Measurements from ENCODE around the gene PGGT1B. TPM values are rescaled to one million over a fixed set of nuclear protein-coding genes. Genes with fewer than 3 reads are reported as not detected.

The PGGT1B gene
- polyA plus RNA-seq, 1 donor from 2014 or later: 6.6 TPM

DNA sequence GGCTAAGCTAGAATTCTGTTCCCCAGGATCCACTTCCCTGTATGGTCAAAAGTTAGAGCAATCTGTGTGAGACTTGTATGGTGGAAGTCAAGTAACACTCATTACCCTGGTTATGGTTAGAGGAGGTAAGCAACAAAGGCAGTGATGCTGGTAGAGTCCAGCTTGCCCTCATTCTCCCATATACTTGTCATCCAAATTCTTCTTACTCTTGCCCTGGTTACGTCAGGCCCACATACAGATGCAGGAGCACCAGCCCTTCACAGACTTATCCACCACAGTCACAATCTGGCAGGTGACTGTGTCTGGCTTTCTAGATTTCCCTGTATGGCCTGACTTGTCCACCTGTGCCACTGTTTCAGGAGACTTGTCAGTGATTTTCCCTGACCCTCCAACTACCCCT lies 35.4 kb downstream of the PGGT1B start:
- Histone ChIP-seq H3K79me2 (replicated peaks; ENCODE audit: insufficient read depth, low read length) (no peaks in the 10 kb centered on the region), H4K20me1 (ENCODE audit: insufficient read depth) (no peaks in the 10 kb centered on the region), H3K4me3 (ENCODE audit: low read length) (no peak overlapping the region), H3K36me3 (ENCODE audit: insufficient read depth, low read length) (no peaks in the 10 kb centered on the region), H3K9me2 (ENCODE audit: insufficient read depth, low read length) (no peaks in the 10 kb centered on the region), H3K9me3 (ENCODE audit: low read length) (no peaks in the 10 kb centered on the region), H3F3A (ENCODE audit: insufficient read depth, low read length, poor library complexity, severe bottlenecking) (no peaks in the 10 kb centered on the region), H3K27ac (ENCODE audit: low read length) (no peak overlapping the region), H3K27me3 (ENCODE audit: insufficient read depth, low read depth, low read length) (no peaks in the 10 kb centered on the region), H3K4me2 (ENCODE audit: low read length) (no peak overlapping the region), H3K9ac (ENCODE audit: low read length) (no peak overlapping the region), H2AFZ (ENCODE audit: low read depth, low read length) (no peak overlapping the region)
- TF ChIP-seq TAF1 (IDR thresholded peaks at IDR 0.05; ENCODE audit: low read depth) (no peak), POLR2AphosphoS5 (IDR thresholded peaks at IDR 0.05) (no peak), MXI1 (conservative IDR thresholded peaks at IDR 0.05; ENCODE audit: poor library complexity, severe bottlenecking) (no peak), SMC3 (conservative IDR thresholded peaks at IDR 0.05; ENCODE audit: poor library complexity) (no peak), EP300 (conservative IDR thresholded peaks at IDR 0.05; ENCODE audit: poor library complexity, severe bottlenecking) (no peak), EZH2 (IDR thresholded peaks at IDR 0.05; ENCODE audit: borderline replicate concordance, insufficient read depth, low read length, poor library complexity, severe bottlenecking) (no peak), RAD21 (conservative IDR thresholded peaks at IDR 0.05) (no peak)
- TF ChIP-seq, protein P1, sequence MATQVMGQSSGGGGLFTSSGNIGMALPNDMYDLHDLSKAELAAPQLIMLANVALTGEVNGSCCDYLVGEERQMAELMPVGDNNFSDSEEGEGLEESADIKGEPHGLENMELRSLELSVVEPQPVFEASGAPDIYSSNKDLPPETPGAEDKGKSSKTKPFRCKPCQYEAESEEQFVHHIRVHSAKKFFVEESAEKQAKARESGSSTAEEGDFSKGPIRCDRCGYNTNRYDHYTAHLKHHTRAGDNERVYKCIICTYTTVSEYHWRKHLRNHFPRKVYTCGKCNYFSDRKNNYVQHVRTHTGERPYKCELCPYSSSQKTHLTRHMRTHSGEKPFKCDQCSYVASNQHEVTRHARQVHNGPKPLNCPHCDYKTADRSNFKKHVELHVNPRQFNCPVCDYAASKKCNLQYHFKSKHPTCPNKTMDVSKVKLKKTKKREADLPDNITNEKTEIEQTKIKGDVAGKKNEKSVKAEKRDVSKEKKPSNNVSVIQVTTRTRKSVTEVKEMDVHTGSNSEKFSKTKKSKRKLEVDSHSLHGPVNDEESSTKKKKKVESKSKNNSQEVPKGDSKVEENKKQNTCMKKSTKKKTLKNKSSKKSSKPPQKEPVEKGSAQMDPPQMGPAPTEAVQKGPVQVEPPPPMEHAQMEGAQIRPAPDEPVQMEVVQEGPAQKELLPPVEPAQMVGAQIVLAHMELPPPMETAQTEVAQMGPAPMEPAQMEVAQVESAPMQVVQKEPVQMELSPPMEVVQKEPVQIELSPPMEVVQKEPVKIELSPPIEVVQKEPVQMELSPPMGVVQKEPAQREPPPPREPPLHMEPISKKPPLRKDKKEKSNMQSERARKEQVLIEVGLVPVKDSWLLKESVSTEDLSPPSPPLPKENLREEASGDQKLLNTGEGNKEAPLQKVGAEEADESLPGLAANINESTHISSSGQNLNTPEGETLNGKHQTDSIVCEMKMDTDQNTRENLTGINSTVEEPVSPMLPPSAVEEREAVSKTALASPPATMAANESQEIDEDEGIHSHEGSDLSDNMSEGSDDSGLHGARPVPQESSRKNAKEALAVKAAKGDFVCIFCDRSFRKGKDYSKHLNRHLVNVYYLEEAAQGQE (IDR thresholded peaks at IDR 0.05; ENCODE audit: borderline replicate concordance): no peak
- TF ChIP-seq, protein P2, sequence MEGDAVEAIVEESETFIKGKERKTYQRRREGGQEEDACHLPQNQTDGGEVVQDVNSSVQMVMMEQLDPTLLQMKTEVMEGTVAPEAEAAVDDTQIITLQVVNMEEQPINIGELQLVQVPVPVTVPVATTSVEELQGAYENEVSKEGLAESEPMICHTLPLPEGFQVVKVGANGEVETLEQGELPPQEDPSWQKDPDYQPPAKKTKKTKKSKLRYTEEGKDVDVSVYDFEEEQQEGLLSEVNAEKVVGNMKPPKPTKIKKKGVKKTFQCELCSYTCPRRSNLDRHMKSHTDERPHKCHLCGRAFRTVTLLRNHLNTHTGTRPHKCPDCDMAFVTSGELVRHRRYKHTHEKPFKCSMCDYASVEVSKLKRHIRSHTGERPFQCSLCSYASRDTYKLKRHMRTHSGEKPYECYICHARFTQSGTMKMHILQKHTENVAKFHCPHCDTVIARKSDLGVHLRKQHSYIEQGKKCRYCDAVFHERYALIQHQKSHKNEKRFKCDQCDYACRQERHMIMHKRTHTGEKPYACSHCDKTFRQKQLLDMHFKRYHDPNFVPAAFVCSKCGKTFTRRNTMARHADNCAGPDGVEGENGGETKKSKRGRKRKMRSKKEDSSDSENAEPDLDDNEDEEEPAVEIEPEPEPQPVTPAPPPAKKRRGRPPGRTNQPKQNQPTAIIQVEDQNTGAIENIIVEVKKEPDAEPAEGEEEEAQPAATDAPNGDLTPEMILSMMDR (IDR thresholded peaks at IDR 0.05; ENCODE audit: poor library complexity, severe bottlenecking): no peak

DNA sequence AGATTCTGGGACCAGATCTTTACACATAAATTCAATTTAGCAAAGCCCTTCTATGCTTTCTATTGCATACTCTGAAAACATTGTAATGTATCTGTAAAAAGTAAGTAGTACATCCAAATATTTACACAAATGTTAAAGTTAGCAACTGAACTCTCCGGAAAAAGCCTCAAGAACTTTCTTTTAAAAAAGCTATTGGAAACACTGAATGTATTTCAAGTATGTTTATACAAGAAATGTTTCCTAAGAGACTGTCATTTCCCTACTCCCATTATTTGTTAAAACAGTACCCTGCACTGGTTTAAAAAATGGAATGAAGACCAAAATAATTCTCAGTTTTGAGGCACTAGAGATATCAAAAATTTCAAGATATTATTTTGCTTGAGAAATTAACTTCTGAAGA lies 48.1 kb downstream of the PGGT1B start:
- no peak overlapping the region for H3K4me3 ChIP-seq (ENCODE audit: low read length)
- TF ChIP-seq TAF1 (IDR thresholded peaks at IDR 0.05; ENCODE audit: low read depth): no peak
- H3K27me3 ChIP-seq (ENCODE audit: insufficient read depth, low read depth, low read length): no peaks in the 10 kb centered on the region
- no peaks in the 10 kb centered on the region for H3F3A ChIP-seq (ENCODE audit: insufficient read depth, low read length, poor library complexity, severe bottlenecking)
- no peak overlapping the region for H2AFZ ChIP-seq (ENCODE audit: low read depth, low read length)
- peaks cover 7% of the 10 kb centered on the region for H3K36me3 ChIP-seq (ENCODE audit: insufficient read depth, low read length)
- no peaks in the 10 kb centered on the region for H3K9me3 ChIP-seq (ENCODE audit: low read length)
- H3K9me2 ChIP-seq (ENCODE audit: insufficient read depth, low read length): no peaks in the 10 kb centered on the region
- no peaks in the 10 kb centered on the region for H4K20me1 ChIP-seq (ENCODE audit: insufficient read depth)
- no peaks in the 10 kb centered on the region for H3K79me2 ChIP-seq (replicated peaks; ENCODE audit: insufficient read depth, low read length)
- H3K9ac ChIP-seq (ENCODE audit: low read length): no peak overlapping the region
- no peak overlapping the region for H3K4me2 ChIP-seq (ENCODE audit: low read length)
- no peak overlapping the region for H3K27ac ChIP-seq (ENCODE audit: low read length)

DNA sequence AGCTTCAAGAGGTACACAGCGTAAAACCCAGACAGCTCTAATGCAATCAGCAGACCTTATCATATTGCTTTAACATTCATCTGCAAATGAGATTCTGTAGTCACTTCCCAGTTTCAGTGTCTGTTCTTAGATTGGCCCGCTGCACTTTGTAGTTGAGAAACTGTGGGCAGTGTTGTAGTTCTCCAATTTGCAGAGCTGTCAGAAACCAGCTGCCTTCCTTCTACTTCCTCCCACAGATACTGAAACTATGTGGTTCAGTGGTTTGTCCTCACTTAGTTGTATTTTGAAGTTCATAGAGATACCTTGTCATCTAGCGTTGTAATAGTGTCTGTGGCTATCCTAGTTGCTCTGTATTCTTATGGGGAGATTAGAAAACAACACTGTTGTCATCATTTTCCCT lies 53.4 kb downstream of the PGGT1B start:
- TF ChIP-seq POLR2AphosphoS5 (IDR thresholded peaks at IDR 0.05) (no peak), MXI1 (conservative IDR thresholded peaks at IDR 0.05; ENCODE audit: poor library complexity, severe bottlenecking) (no peak), EZH2 (IDR thresholded peaks at IDR 0.05; ENCODE audit: borderline replicate concordance, insufficient read depth, low read length, poor library complexity, severe bottlenecking) (no peak)
- TF ChIP-seq, protein P1 (IDR thresholded peaks at IDR 0.05; ENCODE audit: borderline replicate concordance): no peak

More for the DNA sequence above, 53.4 kb downstream of the PGGT1B start:
- Histone ChIP-seq H3K27ac (ENCODE audit: low read length) (no peak overlapping the region), H2AFZ (ENCODE audit: low read depth, low read length) (no peak overlapping the region), H3F3A (ENCODE audit: insufficient read depth, low read length, poor library complexity, severe bottlenecking) (no peaks in the 10 kb centered on the region), H3K9me3 (ENCODE audit: low read length) (no peaks in the 10 kb centered on the region), H4K20me1 (ENCODE audit: insufficient read depth) (no peaks in the 10 kb centered on the region), H3K9me2 (ENCODE audit: insufficient read depth, low read length) (no peaks in the 10 kb centered on the region), H3K27me3 (ENCODE audit: insufficient read depth, low read depth, low read length) (no peaks in the 10 kb centered on the region), H3K79me2 (replicated peaks; ENCODE audit: insufficient read depth, low read length) (no peaks in the 10 kb centered on the region), H3K4me3 (ENCODE audit: low read length) (no peak overlapping the region), H3K36me3 (ENCODE audit: insufficient read depth, low read length) (peaks cover 7% of the 10 kb centered on the region), H3K9ac (ENCODE audit: low read length) (no peak overlapping the region), H3K4me2 (ENCODE audit: low read length) (no peak overlapping the region)

Measured in neural cell (in vitro differentiated cells).